C4-2B (cell line): ENCODE measurements around the gene UTP3.

ENCODE experiments used
- H3K27ac ChIP-seq: fragments of 450-650 bp; 2 replicates; pipeline ENCODE4 v1.5.1; 2017
- ZFX ChIP-seq: fragments of 450-650 bp; IDR thresholded peaks from 2 replicates; pipeline ENCODE4 v1.6.1; 2017
- TF ChIP-seq, protein P1 (sequence below): fragments of 450-650 bp; conservative IDR thresholded peaks from 2 replicates; pipeline ENCODE4 v1.5.1; 2017; ENCODE audit warnings: mild to moderate bottlenecking

UTP3 gene

GRCh38 chr4:70737006-70737405 lies 48.7 kb downstream of the UTP3 start:
- no peak overlapping the region for H3K27ac ChIP-seq
- TF ChIP-seq ZFX: no peak
- TF ChIP-seq, protein P1, sequence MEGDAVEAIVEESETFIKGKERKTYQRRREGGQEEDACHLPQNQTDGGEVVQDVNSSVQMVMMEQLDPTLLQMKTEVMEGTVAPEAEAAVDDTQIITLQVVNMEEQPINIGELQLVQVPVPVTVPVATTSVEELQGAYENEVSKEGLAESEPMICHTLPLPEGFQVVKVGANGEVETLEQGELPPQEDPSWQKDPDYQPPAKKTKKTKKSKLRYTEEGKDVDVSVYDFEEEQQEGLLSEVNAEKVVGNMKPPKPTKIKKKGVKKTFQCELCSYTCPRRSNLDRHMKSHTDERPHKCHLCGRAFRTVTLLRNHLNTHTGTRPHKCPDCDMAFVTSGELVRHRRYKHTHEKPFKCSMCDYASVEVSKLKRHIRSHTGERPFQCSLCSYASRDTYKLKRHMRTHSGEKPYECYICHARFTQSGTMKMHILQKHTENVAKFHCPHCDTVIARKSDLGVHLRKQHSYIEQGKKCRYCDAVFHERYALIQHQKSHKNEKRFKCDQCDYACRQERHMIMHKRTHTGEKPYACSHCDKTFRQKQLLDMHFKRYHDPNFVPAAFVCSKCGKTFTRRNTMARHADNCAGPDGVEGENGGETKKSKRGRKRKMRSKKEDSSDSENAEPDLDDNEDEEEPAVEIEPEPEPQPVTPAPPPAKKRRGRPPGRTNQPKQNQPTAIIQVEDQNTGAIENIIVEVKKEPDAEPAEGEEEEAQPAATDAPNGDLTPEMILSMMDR: no peak

GRCh38 chr4:70737409-70737808 lies 49.1 kb downstream of the UTP3 start:
- TF ChIP-seq, protein P1: no peak
- no peak for TF ChIP-seq ZFX
- no peak overlapping the region for H3K27ac ChIP-seq

DNA sequence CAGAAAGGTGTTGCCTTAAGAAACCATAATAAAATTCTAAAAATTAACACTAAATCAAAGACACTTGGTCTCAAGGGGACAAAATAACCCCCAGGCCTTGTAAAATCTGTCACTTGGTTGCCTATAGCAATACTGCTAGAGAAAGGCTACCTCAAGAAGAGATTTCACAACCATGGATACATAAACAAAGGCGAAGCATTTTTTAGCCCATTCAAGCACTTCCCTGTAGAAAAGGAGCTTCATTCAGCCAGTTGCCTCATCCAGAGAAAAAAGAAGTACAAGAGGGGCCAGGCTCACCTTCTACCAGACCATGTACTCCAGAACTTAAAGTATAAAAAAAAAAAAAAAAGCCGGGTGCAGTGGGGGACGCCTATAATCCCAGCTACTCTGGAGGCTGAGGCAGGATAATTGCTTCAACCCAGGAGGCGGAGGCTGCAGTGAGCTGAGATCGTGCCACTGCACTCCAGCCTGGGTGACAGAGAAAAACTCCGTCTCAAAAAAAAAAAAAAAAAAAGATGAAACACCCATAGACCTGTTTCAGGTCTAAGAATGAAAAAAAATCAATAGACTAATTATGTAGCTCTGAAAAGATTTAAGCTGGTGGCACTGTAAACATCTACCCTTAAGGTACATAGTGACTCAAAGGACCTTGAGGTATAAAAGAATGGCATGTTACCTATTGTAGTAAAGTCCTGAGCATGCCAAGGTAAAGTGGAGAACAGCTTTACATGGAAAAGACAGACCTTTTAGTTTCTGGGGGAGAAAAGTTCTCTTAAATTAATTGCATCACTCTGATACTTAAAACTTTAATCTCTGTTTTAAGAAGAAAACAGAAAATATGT lies 51.4 kb downstream of the UTP3 start:
- TF ChIP-seq, protein P1: no peak
- TF ChIP-seq ZFX: no peak
- no peak overlapping the region for H3K27ac ChIP-seq
